Activated T-helper 1 cell treated with anti-CD3 and anti-CD28 coated beads, Interleukin-2, amount 50 U/mL, for 16 hours (primary cell): ENCODE results near the gene MLX.
A peak's percentile ranks its signal among the peaks of the same experiment; 100 is the strongest.

Source experiments
- DNase-seq, 2 donors: peaks; one replicate each; pipeline ENCODE4 v3.0.0-alpha.2; 2020; ENCODE audit warnings: low read depth in 1 of 2, low spot score in 1 of 2

MLX gene, protein sequence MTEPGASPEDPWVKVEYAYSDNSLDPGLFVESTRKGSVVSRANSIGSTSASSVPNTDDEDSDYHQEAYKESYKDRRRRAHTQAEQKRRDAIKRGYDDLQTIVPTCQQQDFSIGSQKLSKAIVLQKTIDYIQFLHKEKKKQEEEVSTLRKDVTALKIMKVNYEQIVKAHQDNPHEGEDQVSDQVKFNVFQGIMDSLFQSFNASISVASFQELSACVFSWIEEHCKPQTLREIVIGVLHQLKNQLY

GRCh38 chr17:42566883-42567573 is at the start of gene MLX:
TSS of gene MLX (plus strand) at chr17:42567100. CDS start at chr17:42567125, 25 bp downstream.
- DNase-seq, result peak; percentile 81 to 88

- DNase-seq, result peak; percentile 66 to 79
Observed at GRCh38 chr17:42517516-42517915, 49.4 kb upstream of the MLX start.

- no peak for DNase-seq
Observed at GRCh38 chr17:42518046-42518754, 48.7 kb upstream of the MLX start.

DNA sequence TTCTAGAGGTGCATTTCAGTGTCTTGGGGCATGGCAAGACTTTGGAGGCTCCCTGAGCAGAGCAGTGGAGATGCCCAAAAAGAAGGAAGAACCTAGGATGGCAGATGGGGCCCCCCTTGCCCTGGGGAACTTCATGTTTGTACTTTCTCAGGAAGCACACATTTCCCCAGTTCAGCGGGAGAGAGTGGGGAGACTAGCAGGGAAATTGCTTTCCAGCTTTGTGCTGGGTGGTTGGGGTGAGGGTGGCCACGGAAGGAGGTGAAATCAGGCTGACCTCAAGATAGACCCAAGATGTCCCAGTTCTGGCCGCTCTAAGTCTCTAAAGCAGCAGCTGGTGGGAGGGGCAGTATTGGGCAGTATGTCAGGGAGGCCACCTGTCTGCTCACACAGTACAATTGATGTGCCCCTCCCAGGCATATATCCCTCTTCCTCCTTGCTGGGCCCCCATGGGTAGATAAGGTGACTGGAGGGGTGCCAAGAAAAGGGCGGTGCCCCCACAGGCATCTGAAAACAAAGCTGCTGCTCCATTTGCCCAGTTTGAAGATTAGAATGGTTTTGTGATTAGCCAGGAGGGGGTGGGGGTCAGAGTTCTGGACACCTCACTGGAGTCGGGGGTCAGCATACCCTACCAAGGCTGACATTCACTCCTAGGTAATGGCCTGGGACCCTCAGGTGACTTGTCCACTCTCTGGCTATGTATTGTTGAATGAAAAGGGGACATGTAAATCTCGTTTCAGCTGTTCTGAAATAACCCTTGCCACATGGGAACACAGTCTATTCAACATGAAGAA is 48.0 kb upstream of the MLX start:
- DNase-seq, result no peak

- DNase-seq, result no peak
Observed at GRCh38 chr17:42519546-42520491, 47.1 kb upstream of the MLX start.

DNA sequence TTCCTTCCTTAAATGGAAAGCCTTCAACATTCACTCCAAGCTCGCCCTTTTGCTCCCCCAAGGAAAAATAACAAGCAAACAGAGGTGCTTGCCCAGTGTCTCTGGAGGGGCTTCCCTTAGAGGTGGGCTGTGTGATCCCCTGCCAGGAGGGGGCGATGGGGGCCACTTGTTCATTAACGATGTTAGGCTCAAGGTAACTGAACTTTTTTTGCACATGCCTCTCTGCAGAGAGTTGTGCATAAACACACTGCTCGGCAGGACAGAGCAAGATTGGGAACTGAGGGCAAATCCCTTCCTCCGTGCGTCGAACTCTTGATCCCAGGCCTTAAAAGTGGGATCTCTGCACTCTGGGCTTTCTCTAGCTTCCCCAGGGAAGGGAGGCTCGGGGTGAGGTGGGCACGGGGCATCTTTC is 46.4 kb upstream of the MLX start:
- DNase-seq, result no peak

GRCh38 chr17:42521036-42521435 is 45.9 kb upstream of the MLX start:
- DNase-seq, result no peak

DNA sequence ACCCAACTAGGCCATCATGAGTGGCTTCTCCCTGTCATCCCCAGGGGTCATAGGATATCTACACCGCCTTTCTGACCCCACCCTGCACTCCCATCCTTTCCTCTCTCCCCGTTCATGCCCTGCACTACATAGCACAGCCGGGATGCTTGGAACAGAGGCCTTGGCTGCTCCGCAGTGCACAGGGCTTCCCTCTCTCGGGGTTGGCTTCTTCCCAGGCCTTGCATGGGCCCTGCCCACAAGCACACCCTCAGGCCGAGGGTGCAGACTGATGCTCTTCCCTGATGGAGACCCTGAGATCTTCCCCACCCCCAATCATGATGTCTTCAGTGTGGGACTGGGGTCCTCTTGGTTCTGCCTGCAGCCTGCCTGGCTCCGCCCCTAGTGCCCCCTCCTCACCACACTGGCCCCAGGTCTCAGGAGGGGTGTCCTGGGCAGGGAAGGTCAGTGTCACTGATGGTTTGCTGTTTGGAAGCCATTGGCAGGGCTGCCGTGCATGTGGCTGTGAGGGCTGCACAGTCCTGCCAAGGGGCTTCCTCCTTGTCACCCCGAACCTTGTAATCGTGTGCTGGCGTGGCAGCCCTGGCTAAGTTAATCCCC is 45.1 kb upstream of the MLX start:
- no peak for DNase-seq

GRCh38 chr17:42522263-42522790 is 44.6 kb upstream of the MLX start:
- DNase-seq, result no peak

GRCh38 chr17:42522798-42523278 is 44.1 kb upstream of the MLX start:
- DNase-seq, result no peak

GRCh38 chr17:42525221-42525620 is 41.7 kb upstream of the MLX start:
- no peak for DNase-seq

DNA sequence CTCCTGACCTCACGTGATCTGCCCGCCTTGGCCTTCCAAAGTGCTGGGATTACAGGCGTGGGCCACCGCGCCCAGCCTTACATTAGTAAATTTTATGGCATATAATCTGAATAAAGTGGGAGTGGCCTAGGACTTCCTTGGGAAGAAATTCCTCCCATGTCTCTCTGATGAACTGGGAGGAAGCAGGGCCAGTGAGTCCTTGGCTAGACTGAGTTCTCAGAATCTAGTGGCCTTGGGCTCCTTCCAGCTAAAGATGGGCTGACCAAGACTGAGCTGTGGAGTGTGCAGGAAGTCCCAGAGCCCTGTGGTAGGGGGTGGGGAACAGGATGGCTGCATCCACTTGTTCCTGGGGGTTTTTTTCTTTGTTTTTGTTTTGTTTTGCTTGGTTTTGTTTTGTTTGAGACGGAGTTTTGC is 40.9 kb upstream of the MLX start:
- DNase-seq, result no peak

DNA sequence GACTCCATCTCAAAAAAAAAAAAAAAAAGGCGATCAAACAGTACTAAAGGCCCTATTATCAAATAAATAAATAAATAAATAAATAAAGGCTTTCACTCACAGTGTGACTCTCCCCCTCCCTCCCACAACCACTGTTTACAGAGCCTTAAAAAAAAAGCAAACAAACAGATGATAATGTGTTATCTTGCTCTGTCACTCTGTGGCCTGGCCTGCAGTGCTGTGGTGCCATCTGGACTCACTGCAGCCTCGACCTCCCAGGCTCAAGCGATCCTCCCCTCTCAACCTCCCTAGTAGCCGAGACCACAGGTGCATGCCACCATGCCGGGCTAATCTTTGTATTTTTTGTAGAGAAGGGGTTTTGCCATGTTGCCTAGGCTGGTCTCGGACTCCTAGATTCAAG is 39.0 kb upstream of the MLX start:
- no peak for DNase-seq

- no peak for DNase-seq
Observed at GRCh38 chr17:42529061-42529460, 37.8 kb upstream of the MLX start.

DNA sequence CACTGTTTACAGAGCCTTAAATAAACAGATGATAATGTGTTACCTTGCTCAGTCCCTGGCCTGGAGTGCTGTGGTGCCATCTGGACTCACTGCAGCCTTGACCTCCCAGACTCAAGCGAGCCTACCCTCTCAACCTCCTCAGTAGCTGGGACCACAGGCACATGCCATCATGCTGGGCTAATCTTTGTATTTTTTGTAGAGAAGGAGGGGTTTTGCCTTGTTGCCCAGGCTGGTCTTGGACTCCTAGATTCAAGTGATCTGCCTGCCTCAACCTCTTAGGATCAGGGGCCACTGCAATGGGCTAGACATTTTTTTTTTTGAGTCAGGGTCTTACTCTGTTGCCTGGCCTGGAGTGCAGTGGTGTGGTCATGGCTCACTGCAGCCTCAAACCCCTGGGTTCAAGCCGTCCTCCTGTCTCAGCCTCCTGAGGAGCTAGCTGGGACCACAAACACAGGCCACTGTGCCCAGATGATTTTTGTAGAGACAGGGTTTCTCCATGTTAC is 35.9 kb upstream of the MLX start:
- DNase-seq, result no peak

- DNase-seq, result peak; percentile 17 to 50
Observed at GRCh38 chr17:42531455-42532354, 35.2 kb upstream of the MLX start.

- no peak for DNase-seq
Observed at GRCh38 chr17:42535155-42536047, 31.5 kb upstream of the MLX start.
